Neural crest cell (in vitro differentiated cells): ENCODE measurements around the gene AGGF1. TPM values are rescaled to one million over a fixed set of nuclear protein-coding genes. Genes with fewer than 3 reads are reported as not detected.
A peak's percentile ranks its signal among the peaks of the same experiment; 100 is the strongest.

Source experiments
- DNase-seq: peaks from one replicate; pipeline ENCODE4 v3.0.0; 2021; ENCODE audit warnings: low read depth, mixed read lengths, low spot score
- H3K27ac Mint-ChIP-seq: one replicate; pipeline ENCODE4 v1.8.0; 2021; ENCODE audit warnings: mild to moderate bottlenecking, mixed read lengths; ENCODE audit not compliant: unreplicated experiment
- H3K27me3 Mint-ChIP-seq: 2 replicates; pipeline ENCODE4 v1.8.0; 2021; ENCODE audit warnings: low read depth, mild to moderate bottlenecking, mixed read lengths
- H3K36me3 Mint-ChIP-seq: 2 replicates; pipeline ENCODE4 v1.8.0; 2021; ENCODE audit warnings: low read depth, mild to moderate bottlenecking, mixed read lengths
- H3K4me1 Mint-ChIP-seq: 2 replicates; pipeline ENCODE4 v1.8.0; 2021; ENCODE audit warnings: mixed read lengths
- H3K4me3 Mint-ChIP-seq: one replicate; pipeline ENCODE4 v1.8.0; 2021; ENCODE audit warnings: mild to moderate bottlenecking, mixed read lengths
- H3K9me3 Mint-ChIP-seq: 2 replicates; pipeline ENCODE4 v1.8.0; 2021; ENCODE audit warnings: mixed read lengths
- total RNA-seq: library from RNA; stranded (reverse); gene quantifications from 2 replicates; pipeline ENCODE4 v1.2.1, GENCODE V29; 2021
- TF ChIP-seq, protein P1 (sequence below): fragments of 200-600 bp; sonication (generic); conservative IDR thresholded peaks from 2 replicates; pipeline ENCODE4 v1.5.0; 2021; ENCODE audit warnings: antibody characterized with exemption, mild to moderate bottlenecking

AGGF1 gene
- total RNA-seq, 1 donor from 2014 or later: 26.9 TPM

DNA sequence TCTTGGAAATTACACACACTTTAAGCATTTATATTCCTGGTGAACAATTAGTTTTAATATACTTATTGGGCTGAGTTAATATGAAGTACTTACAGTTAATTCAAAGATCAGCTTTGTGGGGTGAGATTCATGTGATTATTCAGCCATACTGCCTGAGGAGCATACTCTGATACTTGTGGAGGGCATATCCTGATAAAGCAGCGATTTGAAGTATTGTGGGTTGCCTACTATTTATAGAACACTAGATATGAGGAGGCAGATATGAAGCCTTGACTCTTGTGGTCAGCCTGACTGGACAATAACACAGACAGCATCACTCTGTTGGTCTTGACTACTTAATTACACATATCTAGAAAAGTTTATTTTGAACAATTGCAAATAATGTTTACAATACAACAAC lies 27.0 kb upstream of the AGGF1 start:
- no peaks in the 10 kb centered on the region for H3K36me3 Mint-ChIP-seq
- no peak overlapping the region for H3K4me3 Mint-ChIP-seq
- H3K4me1 Mint-ChIP-seq: no peaks in the 10 kb centered on the region

DNA sequence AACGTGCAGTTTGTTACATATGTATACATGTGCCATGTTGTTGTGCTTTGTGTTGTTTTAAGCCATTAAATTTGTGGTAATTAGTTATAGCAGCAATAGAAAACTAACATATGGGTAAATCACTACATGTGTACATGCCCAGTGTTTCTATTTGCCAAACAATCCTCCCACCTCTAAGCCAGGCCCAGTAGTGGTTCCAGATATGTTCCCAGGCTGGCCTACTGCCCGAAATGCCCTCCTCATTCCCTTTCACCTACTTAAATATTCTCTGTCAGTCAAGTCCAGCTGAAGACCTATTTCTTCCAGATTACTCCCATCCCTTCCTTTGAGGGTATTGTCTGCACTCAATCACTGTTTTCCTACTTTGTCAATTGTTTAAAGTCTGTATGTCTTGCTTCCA lies 24.1 kb upstream of the AGGF1 start:
- TF ChIP-seq, protein P1, sequence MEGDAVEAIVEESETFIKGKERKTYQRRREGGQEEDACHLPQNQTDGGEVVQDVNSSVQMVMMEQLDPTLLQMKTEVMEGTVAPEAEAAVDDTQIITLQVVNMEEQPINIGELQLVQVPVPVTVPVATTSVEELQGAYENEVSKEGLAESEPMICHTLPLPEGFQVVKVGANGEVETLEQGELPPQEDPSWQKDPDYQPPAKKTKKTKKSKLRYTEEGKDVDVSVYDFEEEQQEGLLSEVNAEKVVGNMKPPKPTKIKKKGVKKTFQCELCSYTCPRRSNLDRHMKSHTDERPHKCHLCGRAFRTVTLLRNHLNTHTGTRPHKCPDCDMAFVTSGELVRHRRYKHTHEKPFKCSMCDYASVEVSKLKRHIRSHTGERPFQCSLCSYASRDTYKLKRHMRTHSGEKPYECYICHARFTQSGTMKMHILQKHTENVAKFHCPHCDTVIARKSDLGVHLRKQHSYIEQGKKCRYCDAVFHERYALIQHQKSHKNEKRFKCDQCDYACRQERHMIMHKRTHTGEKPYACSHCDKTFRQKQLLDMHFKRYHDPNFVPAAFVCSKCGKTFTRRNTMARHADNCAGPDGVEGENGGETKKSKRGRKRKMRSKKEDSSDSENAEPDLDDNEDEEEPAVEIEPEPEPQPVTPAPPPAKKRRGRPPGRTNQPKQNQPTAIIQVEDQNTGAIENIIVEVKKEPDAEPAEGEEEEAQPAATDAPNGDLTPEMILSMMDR: no peak
- H3K4me1 Mint-ChIP-seq: no peaks in the 10 kb centered on the region
- no peaks in the 10 kb centered on the region for H3K36me3 Mint-ChIP-seq
- peaks cover 15% of the 10 kb centered on the region for H3K27me3 Mint-ChIP-seq
- peaks cover 2% of the 10 kb centered on the region for H3K9me3 Mint-ChIP-seq
- no peak for DNase-seq
- H3K27ac Mint-ChIP-seq: no peak overlapping the region
- H3K4me3 Mint-ChIP-seq: no peak overlapping the region

More for the DNA sequence above, 27.0 kb upstream of the AGGF1 start:
- TF ChIP-seq, protein P1: no peak
- Mint-ChIP-seq H3K9me3 (peaks cover 2% of the 10 kb centered on the region), H3K27me3 (peaks cover 15% of the 10 kb centered on the region), H3K27ac (no peak overlapping the region)
- DNase-seq: no peak

DNA sequence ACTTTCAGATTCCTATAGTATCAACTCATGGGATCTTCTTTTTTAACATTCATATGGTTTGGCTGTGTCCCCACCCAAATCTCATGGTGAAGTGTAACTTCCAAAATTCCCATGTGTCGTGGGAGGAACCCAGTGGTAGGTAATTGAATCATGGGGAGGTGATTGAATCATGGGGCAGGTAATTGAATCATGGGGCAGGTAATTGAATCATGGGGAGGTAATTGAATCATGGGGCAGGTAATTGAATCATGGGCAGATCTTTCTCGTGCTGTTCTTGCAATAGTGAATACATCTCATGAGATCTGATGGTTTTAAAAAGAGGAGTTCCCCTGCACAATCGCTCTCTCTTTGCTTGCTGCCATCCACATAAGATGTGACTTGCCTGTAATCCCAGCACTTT lies 21.8 kb upstream of the AGGF1 start:
- H3K4me1 Mint-ChIP-seq: no peaks in the 10 kb centered on the region
- peak overlapping the region; percentile 14 for H3K4me3 Mint-ChIP-seq
- H3K27ac Mint-ChIP-seq: no peak overlapping the region
- H3K27me3 Mint-ChIP-seq: peaks cover 16% of the 10 kb centered on the region
- DNase-seq: no peak
- H3K9me3 Mint-ChIP-seq: peaks cover 2% of the 10 kb centered on the region
- TF ChIP-seq, protein P1: no peak
- H3K36me3 Mint-ChIP-seq: no peaks in the 10 kb centered on the region

DNA sequence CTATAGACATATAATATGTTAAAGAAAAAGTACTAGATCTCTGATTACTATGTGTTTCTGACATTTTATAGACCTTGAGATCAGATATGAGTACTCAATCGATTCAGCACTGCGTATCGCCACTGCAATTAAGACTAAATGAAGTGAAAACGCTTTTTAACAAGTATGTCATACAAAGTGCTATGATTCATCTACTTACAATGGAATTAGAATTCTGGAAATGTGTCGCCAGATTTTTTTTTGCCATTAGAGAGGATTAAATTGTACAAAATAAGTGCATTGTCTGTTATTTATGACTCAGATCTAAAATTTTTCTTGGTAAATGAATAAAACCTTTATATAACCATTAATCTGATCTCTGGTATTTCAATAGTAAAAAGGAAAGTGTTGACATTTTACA lies 20.0 kb upstream of the AGGF1 start:
- DNase-seq: no peak
- Mint-ChIP-seq H3K4me1 (no peaks in the 10 kb centered on the region), H3K27ac (no peak overlapping the region), H3K27me3 (peaks cover 14% of the 10 kb centered on the region), H3K4me3 (no peak overlapping the region), H3K36me3 (no peaks in the 10 kb centered on the region), H3K9me3 (peaks cover 2% of the 10 kb centered on the region)
- TF ChIP-seq, protein P1: no peak

DNA sequence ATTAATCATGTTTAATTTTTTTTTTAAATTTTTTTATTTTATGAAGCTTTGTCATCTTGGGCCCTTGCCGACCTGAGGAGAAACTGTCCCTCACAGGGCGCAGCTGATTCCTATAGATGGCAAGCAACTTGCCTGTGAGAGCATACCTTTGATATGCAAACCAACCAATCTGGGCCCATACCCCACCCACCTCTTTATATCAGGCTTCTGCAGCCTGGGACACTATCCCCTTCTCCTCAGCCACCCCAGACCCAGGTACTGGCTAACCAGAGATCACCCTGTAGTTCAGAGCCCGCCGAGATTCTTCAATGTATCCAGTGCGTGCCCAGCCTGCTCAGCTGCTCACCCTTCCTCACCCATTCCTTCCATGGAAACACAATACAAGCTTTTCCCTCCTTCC lies 18.7 kb upstream of the AGGF1 start:
- no peaks in the 10 kb centered on the region for H3K9me3 Mint-ChIP-seq
- no peaks in the 10 kb centered on the region for H3K4me1 Mint-ChIP-seq

More for the DNA sequence above, 18.7 kb upstream of the AGGF1 start:
- peaks cover 15% of the 10 kb centered on the region for H3K27me3 Mint-ChIP-seq
- TF ChIP-seq, protein P1: no peak
- DNase-seq: no peak
- no peak overlapping the region for H3K27ac Mint-ChIP-seq
- H3K36me3 Mint-ChIP-seq: no peaks in the 10 kb centered on the region
- H3K4me3 Mint-ChIP-seq: no peak overlapping the region
